Measurements from ENCODE around the gene MACROD2. TPM values are rescaled to one million over a fixed set of nuclear protein-coding genes. Genes with fewer than 3 reads are reported as not detected.

The MACROD2 gene
- total RNA-seq, 1 donor from 2014 or later: 1.6 TPM

DNA sequence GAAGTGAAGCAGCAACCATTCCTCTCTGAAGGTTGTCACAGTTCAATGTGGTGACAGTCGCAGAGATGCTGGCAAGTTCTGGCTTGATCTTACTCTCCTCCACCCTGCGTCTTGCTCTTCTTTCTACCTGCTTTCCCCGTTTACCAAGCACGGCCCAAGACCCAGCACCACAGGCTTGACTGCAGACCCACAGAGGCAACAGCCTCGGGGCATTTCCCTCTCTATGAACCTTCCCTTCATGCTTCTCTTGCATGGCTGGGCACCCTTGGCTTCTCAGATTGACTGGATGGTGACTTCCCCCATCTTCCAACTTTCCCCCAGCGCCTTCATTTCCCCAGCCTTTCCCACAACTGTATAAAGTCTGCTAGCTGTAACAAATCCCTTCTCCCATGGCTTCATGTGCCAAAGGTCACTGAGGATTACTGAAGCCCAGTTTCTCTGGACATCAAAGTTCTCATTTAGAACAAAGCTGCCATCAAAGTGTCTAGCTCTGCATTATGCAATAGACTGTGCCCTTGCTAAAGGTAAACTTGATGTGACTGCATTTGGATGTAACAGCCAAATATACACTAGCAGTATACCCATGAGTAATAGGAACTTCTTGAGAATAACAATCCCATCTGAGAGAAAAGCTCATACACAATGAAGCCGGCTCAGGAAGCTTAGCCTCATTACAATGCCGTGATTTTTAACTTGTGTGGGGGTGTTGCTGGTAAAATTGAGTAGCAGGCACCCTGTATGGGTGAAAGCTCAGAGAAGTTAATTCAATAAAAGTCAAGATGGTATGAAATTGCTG is 1065.1 kb downstream of the MACROD2 start:
- no peak for TF ChIP-seq CTCF (IDR thresholded peaks at IDR 0.05; ENCODE audit: insufficient read depth, low read length, severe bottlenecking)
- DNase-seq (ENCODE audit: low read depth): peak; percentile 7
- Histone ChIP-seq H3K27me3 (ENCODE audit: control insufficient read depth, insufficient read depth, low read length) (no peaks in the 10 kb centered on the region), H3K36me3 (ENCODE audit: control insufficient read depth, insufficient read depth, low read length) (no peaks in the 10 kb centered on the region), H3K4me3 (ENCODE audit: low read depth, low read length) (no peak overlapping the region)
- no peak for FAIRE-seq

GRCh38 chr20:15061061-15061430 is 1065.7 kb downstream of the MACROD2 start:
- H3K36me3 ChIP-seq (ENCODE audit: control insufficient read depth, insufficient read depth, low read length): no peaks in the 10 kb centered on the region
- H3K27me3 ChIP-seq (ENCODE audit: control insufficient read depth, insufficient read depth, low read length): no peaks in the 10 kb centered on the region
- DNase-seq (ENCODE audit: low read depth) (peak; percentile 47), FAIRE-seq (peak; percentile 82)
- H3K4me3 ChIP-seq (ENCODE audit: low read depth, low read length): no peak overlapping the region
- no peak for TF ChIP-seq CTCF (IDR thresholded peaks at IDR 0.05; ENCODE audit: insufficient read depth, low read length, severe bottlenecking)

GRCh38 chr20:15061955-15062354 is 1066.6 kb downstream of the MACROD2 start:
- TF ChIP-seq CTCF (IDR thresholded peaks at IDR 0.05; ENCODE audit: insufficient read depth, low read length, severe bottlenecking): no peak
- peak; percentile 52 for FAIRE-seq
- Histone ChIP-seq H3K27me3 (ENCODE audit: control insufficient read depth, insufficient read depth, low read length) (no peaks in the 10 kb centered on the region), H3K36me3 (ENCODE audit: control insufficient read depth, insufficient read depth, low read length) (no peaks in the 10 kb centered on the region), H3K4me3 (ENCODE audit: low read depth, low read length) (no peak overlapping the region)
- DNase-seq (ENCODE audit: low read depth): peak; percentile 54

DNA sequence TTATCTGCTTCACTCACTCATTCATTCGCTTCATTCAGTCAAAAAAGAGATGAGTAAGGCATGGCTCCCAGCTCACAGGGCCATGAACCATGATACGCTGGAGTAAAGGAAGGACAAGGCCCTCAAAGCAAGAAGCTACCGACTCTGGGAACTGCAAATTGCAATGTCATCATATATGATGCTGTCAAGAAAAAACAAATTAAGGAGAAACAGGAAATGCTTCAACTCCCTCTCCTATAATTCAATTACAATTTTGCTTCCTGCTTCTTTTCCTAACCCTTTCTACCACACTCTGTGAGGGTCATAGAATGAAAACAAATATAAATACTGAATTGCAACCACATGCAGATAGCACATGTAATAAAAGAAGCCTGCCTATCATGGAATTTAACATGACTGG is 1067.8 kb downstream of the MACROD2 start:
- no peak overlapping the region for H3K4me3 ChIP-seq (ENCODE audit: low read depth, low read length)
- no peak for TF ChIP-seq CTCF (IDR thresholded peaks at IDR 0.05; ENCODE audit: insufficient read depth, low read length, severe bottlenecking)
- H3K36me3 ChIP-seq (ENCODE audit: control insufficient read depth, insufficient read depth, low read length): no peaks in the 10 kb centered on the region
- FAIRE-seq: no peak
- H3K27me3 ChIP-seq (ENCODE audit: control insufficient read depth, insufficient read depth, low read length): no peaks in the 10 kb centered on the region
- DNase-seq (ENCODE audit: low read depth): no peak

- H3K27me3 ChIP-seq (ENCODE audit: control insufficient read depth, insufficient read depth, low read length): no peaks in the 10 kb centered on the region
- no peaks in the 10 kb centered on the region for H3K36me3 ChIP-seq (ENCODE audit: control insufficient read depth, insufficient read depth, low read length)
- no peak for TF ChIP-seq CTCF (IDR thresholded peaks at IDR 0.05; ENCODE audit: insufficient read depth, low read length, severe bottlenecking)
- DNase-seq (ENCODE audit: low read depth): no peak
- no peak for FAIRE-seq
- H3K4me3 ChIP-seq (ENCODE audit: low read depth, low read length): no peak overlapping the region
Observed at GRCh38 chr20:15064741-15065140, 1069.4 kb downstream of the MACROD2 start.

DNA sequence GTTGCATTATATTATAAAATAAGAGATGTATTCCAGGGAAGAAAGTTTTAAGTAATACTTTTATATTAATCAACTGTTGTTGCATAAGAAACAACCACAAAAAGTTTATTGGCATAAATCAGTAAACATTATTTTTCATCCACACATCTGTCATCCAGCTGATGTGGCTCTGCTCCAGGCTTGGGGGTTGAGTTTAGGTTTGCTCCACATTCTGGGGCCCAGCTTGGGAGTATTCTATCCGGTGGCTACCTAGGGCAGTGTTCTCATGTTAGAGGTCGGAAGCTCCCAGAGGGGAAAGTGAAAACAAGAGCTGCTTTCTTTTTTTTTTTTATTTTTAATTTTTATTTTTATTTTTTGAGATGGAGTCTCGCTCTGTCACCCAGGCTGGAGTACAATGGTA is 1070.5 kb downstream of the MACROD2 start:
- no peak overlapping the region for H3K4me3 ChIP-seq (ENCODE audit: low read depth, low read length)
- no peak for DNase-seq (ENCODE audit: low read depth)
- H3K27me3 ChIP-seq (ENCODE audit: control insufficient read depth, insufficient read depth, low read length): no peaks in the 10 kb centered on the region
- TF ChIP-seq CTCF (IDR thresholded peaks at IDR 0.05; ENCODE audit: insufficient read depth, low read length, severe bottlenecking): no peak
- no peak for FAIRE-seq
- H3K36me3 ChIP-seq (ENCODE audit: control insufficient read depth, insufficient read depth, low read length): no peaks in the 10 kb centered on the region

Measured in bronchial epithelial cell (primary cell).